ENCODE results near the gene TMCO5A. TPM values are rescaled to one million over a fixed set of nuclear protein-coding genes. Genes with fewer than 3 reads are reported as not detected.

The TMCO5A gene
- total and polyA plus RNA-seq, 8 donors = not detected

GRCh38 chr15:37931868-37932267 is 2.6 kb upstream of the TMCO5A start:
- Histone ChIP-seq H3K4me3 (no peak overlapping the region), H3K27me3 (no peaks in the 10 kb centered on the region), H3K27ac (no peak overlapping the region), H3K4me1 (no peaks in the 10 kb centered on the region), H3K36me3 (no peaks in the 10 kb centered on the region), H3K9me3 (no peaks in the 10 kb centered on the region)
- intact Hi-C loops (cut with DNase I) = no loop called here
- ATAC-seq (no peak), FAIRE-seq (no peak), DNase-seq (no peak)
- TF ChIP-seq CTCF (IDR thresholded peaks at IDR 0.05) = no peak
- WGBS, 2 donors = 76 to 83% methylated on average over 1 of the region's 1 CpG

DNA sequence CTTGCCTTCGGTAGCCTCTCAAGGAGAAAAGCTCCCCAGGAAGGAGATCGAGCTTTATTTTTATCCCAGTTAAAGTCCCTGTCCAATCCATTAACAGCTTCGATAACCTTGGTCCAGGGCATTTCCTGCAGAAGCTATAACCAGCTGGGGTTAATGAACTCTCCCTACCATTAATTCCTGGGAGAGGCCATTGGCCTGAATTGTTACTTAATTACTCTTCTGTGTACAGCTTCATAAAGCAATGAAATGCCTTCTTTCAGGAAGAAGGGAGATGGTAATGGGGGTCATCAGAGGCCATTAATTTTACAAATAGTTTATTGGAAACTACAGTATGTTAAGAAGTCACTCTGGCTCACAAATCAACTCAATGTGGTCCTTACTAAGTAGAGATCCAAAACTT is 1.9 kb upstream of the TMCO5A start:
- DNase-seq (no peak), ATAC-seq (no peak), FAIRE-seq (no peak)
- no peak overlapping the region for H3K27ac ChIP-seq
- WGBS, 2 donors = 86 to 89% methylated on average over 3 of the region's 3 CpGs
- intact Hi-C loops (cut with DNase I) = no loop called here
- TF ChIP-seq CTCF (IDR thresholded peaks at IDR 0.05) = no peak
- no peaks in the 10 kb centered on the region for H3K9me3 ChIP-seq
- H3K4me3 ChIP-seq = no peak overlapping the region
- no peaks in the 10 kb centered on the region for H3K4me1 ChIP-seq
- no peaks in the 10 kb centered on the region for H3K27me3 ChIP-seq
- H3K36me3 ChIP-seq = no peaks in the 10 kb centered on the region

DNA sequence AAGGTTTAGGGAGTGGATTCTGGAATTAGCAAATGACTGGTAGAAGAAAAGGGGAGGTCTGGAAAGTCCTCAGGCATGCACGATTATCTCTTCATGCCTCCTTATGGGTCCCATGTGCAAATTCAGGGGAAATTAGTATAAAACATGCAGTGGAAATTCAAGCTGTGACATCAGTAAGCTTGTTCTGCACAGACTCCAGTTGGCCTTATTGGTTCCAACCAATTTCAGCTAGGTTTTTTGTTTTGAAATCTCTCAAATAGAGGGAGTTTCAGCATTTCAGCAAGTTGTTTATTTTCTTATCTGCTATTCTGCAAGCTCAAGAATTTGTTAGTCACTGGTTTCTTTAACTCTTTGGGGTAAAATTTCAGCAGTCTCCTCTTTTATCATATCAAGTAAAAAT is 774 bp upstream of the TMCO5A start:
- H3K36me3 ChIP-seq = no peaks in the 10 kb centered on the region
- intact Hi-C loops (cut with DNase I) = no loop called here
- FAIRE-seq (no peak), ATAC-seq (peak in 3 of 4 donors; percentile 19 to 27 (median 25)), DNase-seq (no peak)
- H3K4me3 ChIP-seq = no peak overlapping the region
- TF ChIP-seq CTCF (IDR thresholded peaks at IDR 0.05) = no peak
- WGBS, 2 donors = 15 to 20% methylated on average over 1 of the region's 1 CpG
- H3K27ac ChIP-seq = no peak overlapping the region
- no peaks in the 10 kb centered on the region for H3K4me1 ChIP-seq
- no peaks in the 10 kb centered on the region for H3K27me3 ChIP-seq
- no peaks in the 10 kb centered on the region for H3K9me3 ChIP-seq

- no peaks in the 10 kb centered on the region for H3K27me3 ChIP-seq
- intact Hi-C loops (cut with DNase I) = no loop called here
- no peak for FAIRE-seq
- no peaks in the 10 kb centered on the region for H3K9me3 ChIP-seq
- no peak for TF ChIP-seq CTCF (IDR thresholded peaks at IDR 0.05)
- 18 to 29% methylated on average over 3 of the region's 3 CpGs for WGBS, 2 donors
- no peaks in the 10 kb centered on the region for H3K36me3 ChIP-seq
- peaks cover 0 to 4% (median 0%) of the 10 kb centered on the region in 3 donors for H3K4me1 ChIP-seq
- no peak overlapping the region for H3K27ac ChIP-seq
- peak in 3 of 4 donors; percentile 36 to 43 (median 40) for ATAC-seq
- no peak overlapping the region for H3K4me3 ChIP-seq
- no peak for DNase-seq
Observed at GRCh38 chr15:37940876-37941275, 6.4 kb downstream of the TMCO5A start.

- Histone ChIP-seq H3K9me3 (no peaks in the 10 kb centered on the region), H3K4me1 (peaks cover 0 to 4% (median 0%) of the 10 kb centered on the region in 3 donors), H3K27me3 (no peaks in the 10 kb centered on the region), H3K27ac (peak overlapping the region in 2 of 4 donors; percentile 0 to 50), H3K4me3 (no peak overlapping the region), H3K36me3 (no peaks in the 10 kb centered on the region)
- FAIRE-seq (no peak), DNase-seq (no peak), ATAC-seq (peak in 3 of 4 donors; percentile 55 to 83 (median 72))
- intact Hi-C loops (cut with DNase I) = no loop called here
- no peak for TF ChIP-seq CTCF (IDR thresholded peaks at IDR 0.05)
Observed at GRCh38 chr15:37941779-37942178, 7.3 kb downstream of the TMCO5A start.
